ENCODE results near the gene ANP32E.
"Not testable (repeated sequence)": the region's sequence is repeated elsewhere in the genome, so short reads cannot be mapped to it uniquely, and the experiment has no call there.

- TF ChIP-seq CTCF, POLR2A (IDR thresholded peaks at IDR 0.05): not testable (repeated sequence)
These were observed 3.0 kb downstream of the ANP32E start for GRCh38 chr1:150232921-150233320.
